Measurements from ENCODE around the gene CTAGE15.
"Not testable (repeated sequence)": the region's sequence is repeated elsewhere in the genome, so short reads cannot be mapped to it uniquely, and the experiment has no call there.

DNA sequence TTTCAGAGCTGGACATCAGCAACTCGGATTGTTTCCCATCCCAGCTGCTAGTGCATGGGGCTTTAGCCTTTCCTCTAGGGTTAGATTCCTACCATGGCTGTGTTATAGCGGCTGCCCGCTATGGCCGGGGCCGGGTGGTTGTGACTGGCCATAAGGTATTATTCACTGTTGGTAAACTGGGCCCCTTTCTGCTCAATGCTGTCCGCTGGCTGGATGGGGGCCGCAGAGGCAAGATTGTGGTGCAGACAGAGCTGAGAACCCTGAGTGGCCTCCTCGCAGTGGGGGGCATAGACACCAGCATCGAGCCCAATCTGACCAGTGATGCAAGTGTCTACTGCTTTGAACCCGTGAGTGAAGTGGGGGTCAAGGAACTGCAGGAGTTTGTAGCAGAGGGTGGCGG lies 26.5 kb downstream of the CTAGE15 start:
- not testable (repeated sequence) for TF ChIP-seq EZH2 (IDR thresholded peaks at IDR 0.05); YY1 (IDR thresholded peaks at IDR 0.05; ENCODE audit: extremely low read depth, insufficient replicate concordance, low read depth, low read length); POLR2A (IDR thresholded peaks at IDR 0.05; ENCODE audit: borderline replicate concordance, extremely low read depth, insufficient read depth, insufficient read length); EZH2phosphoT487 (IDR thresholded peaks at IDR 0.05; ENCODE audit: borderline replicate concordance); SRF (IDR thresholded peaks at IDR 0.05; ENCODE audit: low read depth)
- TF ChIP-seq, protein P1, sequence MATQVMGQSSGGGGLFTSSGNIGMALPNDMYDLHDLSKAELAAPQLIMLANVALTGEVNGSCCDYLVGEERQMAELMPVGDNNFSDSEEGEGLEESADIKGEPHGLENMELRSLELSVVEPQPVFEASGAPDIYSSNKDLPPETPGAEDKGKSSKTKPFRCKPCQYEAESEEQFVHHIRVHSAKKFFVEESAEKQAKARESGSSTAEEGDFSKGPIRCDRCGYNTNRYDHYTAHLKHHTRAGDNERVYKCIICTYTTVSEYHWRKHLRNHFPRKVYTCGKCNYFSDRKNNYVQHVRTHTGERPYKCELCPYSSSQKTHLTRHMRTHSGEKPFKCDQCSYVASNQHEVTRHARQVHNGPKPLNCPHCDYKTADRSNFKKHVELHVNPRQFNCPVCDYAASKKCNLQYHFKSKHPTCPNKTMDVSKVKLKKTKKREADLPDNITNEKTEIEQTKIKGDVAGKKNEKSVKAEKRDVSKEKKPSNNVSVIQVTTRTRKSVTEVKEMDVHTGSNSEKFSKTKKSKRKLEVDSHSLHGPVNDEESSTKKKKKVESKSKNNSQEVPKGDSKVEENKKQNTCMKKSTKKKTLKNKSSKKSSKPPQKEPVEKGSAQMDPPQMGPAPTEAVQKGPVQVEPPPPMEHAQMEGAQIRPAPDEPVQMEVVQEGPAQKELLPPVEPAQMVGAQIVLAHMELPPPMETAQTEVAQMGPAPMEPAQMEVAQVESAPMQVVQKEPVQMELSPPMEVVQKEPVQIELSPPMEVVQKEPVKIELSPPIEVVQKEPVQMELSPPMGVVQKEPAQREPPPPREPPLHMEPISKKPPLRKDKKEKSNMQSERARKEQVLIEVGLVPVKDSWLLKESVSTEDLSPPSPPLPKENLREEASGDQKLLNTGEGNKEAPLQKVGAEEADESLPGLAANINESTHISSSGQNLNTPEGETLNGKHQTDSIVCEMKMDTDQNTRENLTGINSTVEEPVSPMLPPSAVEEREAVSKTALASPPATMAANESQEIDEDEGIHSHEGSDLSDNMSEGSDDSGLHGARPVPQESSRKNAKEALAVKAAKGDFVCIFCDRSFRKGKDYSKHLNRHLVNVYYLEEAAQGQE (IDR thresholded peaks at IDR 0.05; ENCODE audit: low read depth) = not testable (repeated sequence)

All from HCT116 (cell line).